ENCODE measurements around the gene FOXO1.

Gene FOXO1

GRCh38 chr13:40639221-40639681 lies 27.2 kb downstream of the FOXO1 start:
- no peak for DNase-seq (ENCODE audit: low read depth, low spot score)

- DNase-seq (ENCODE audit: low read depth, low spot score): no peak
These were observed 28.8 kb downstream of the FOXO1 start for GRCh38 chr13:40637643-40638042.

- no peak for DNase-seq (ENCODE audit: low read depth, low spot score)
These were observed 31.0 kb downstream of the FOXO1 start for GRCh38 chr13:40635315-40635995.

GRCh38 chr13:40632915-40633314 lies 33.5 kb downstream of the FOXO1 start:
- DNase-seq (ENCODE audit: low read depth, low spot score): no peak

- no peak for DNase-seq (ENCODE audit: low read depth, low spot score)
These were observed 34.8 kb downstream of the FOXO1 start for GRCh38 chr13:40631605-40632004.

GRCh38 chr13:40629678-40630384 lies 36.6 kb downstream of the FOXO1 start:
- no peak for DNase-seq (ENCODE audit: low read depth, low spot score)

GRCh38 chr13:40626977-40627376 lies 39.5 kb downstream of the FOXO1 start:
- DNase-seq (ENCODE audit: low read depth, low spot score): no peak

- DNase-seq (ENCODE audit: low read depth, low spot score): no peak
These were observed 39.9 kb downstream of the FOXO1 start for GRCh38 chr13:40626561-40626960.

GRCh38 chr13:40624986-40625385 lies 41.5 kb downstream of the FOXO1 start:
- no peak for DNase-seq (ENCODE audit: low read depth, low spot score)

- no peak for DNase-seq (ENCODE audit: low read depth, low spot score)
These were observed 42.1 kb downstream of the FOXO1 start for GRCh38 chr13:40624383-40624782.

- DNase-seq (ENCODE audit: low read depth, low spot score): no peak
These were observed 43.7 kb downstream of the FOXO1 start for GRCh38 chr13:40622761-40623160.

GRCh38 chr13:40622246-40622645 lies 44.2 kb downstream of the FOXO1 start:
- no peak for DNase-seq (ENCODE audit: low read depth, low spot score)

- no peak for DNase-seq (ENCODE audit: low read depth, low spot score)
These were observed 47.0 kb downstream of the FOXO1 start for GRCh38 chr13:40619479-40619814.

GRCh38 chr13:40618581-40619478 lies 47.6 kb downstream of the FOXO1 start:
- DNase-seq (ENCODE audit: low read depth, low spot score): no peak

GRCh38 chr13:40617801-40618356 lies 48.6 kb downstream of the FOXO1 start:
- DNase-seq (ENCODE audit: low read depth, low spot score): no peak

- no peak for DNase-seq (ENCODE audit: low read depth, low spot score)
These were observed 50.8 kb downstream of the FOXO1 start for GRCh38 chr13:40615619-40616018.

GRCh38 chr13:40613914-40614313 lies 52.5 kb downstream of the FOXO1 start:
- no peak for DNase-seq (ENCODE audit: low read depth, low spot score)

GRCh38 chr13:40613192-40613818 lies 53.1 kb downstream of the FOXO1 start:
- no peak for DNase-seq (ENCODE audit: low read depth, low spot score)

GRCh38 chr13:40612041-40612440 lies 54.4 kb downstream of the FOXO1 start:
- no peak for DNase-seq (ENCODE audit: low read depth, low spot score)

GRCh38 chr13:40611635-40612034 lies 54.8 kb downstream of the FOXO1 start:
- DNase-seq (ENCODE audit: low read depth, low spot score): no peak

GRCh38 chr13:40611004-40611403 lies 55.4 kb downstream of the FOXO1 start:
- DNase-seq (ENCODE audit: low read depth, low spot score): no peak
